DOHH2 (cell line): ENCODE results near the gene PRSS8.
A peak's percentile ranks its signal among the peaks of the same experiment; 100 is the strongest.

Source experiments
- H3F3A ChIP-seq: fragments of 200-600 bp; sonication (generic), shearing (Covaris generic); 2 replicates; pipeline ENCODE4 v1.6.0; 2016; ENCODE audit warnings: antibody characterized with exemption, mild to moderate bottlenecking; ENCODE audit not compliant: control insufficient read depth, insufficient read depth
- H3K27ac ChIP-seq: fragments of 200-600 bp; sonication (generic); 2 replicates; pipeline ENCODE4 v1.5.1; 2014; ENCODE audit warnings: low read depth, mild to moderate bottlenecking, low read length, moderate library complexity
- H3K27me3 ChIP-seq: fragments of 200-600 bp; sonication (generic); 2 replicates; pipeline ENCODE4 v1.6.1; 2014; ENCODE audit warnings: mild to moderate bottlenecking, low read length, mixed read lengths; ENCODE audit not compliant: control insufficient read depth
- H3K36me3 ChIP-seq: fragments of 200-600 bp; sonication (generic); 2 replicates; pipeline ENCODE4 v1.6.1; 2014; ENCODE audit warnings: mild to moderate bottlenecking, low read length, moderate library complexity, mixed read lengths; ENCODE audit not compliant: control insufficient read depth
- H3K4me1 ChIP-seq: fragments of 200-600 bp; sonication (generic); 2 replicates; pipeline ENCODE4 v1.6.1; 2014; ENCODE audit warnings: mild to moderate bottlenecking, low read length, mixed read lengths; ENCODE audit not compliant: control insufficient read depth
- H3K4me2 ChIP-seq: fragments of 200-600 bp; sonication (generic); 2 replicates; pipeline ENCODE4 v1.6.0; 2014; ENCODE audit warnings: mild to moderate bottlenecking, low read length, moderate library complexity
- H3K4me3 ChIP-seq: fragments of 200-600 bp; sonication (generic); 2 replicates; pipeline ENCODE4 v1.5.1; 2014; ENCODE audit warnings: mild to moderate bottlenecking, low read length, mixed read lengths
- H3K79me2 ChIP-seq: fragments of 200-600 bp; sonication (generic); 2 replicates; pipeline ENCODE4 v1.6.1; 2014; ENCODE audit warnings: mild to moderate bottlenecking, low read length, mixed read lengths; ENCODE audit not compliant: control insufficient read depth
- H3K9me2 ChIP-seq: fragments of 200-600 bp; sonication (generic); replicated peaks from 2 replicates; pipeline ENCODE4 v1.6.1; 2014; ENCODE audit warnings: mild to moderate bottlenecking, low read length, mixed read lengths; ENCODE audit not compliant: control insufficient read depth
- H3K9me3 ChIP-seq: fragments of 200-600 bp; sonication (generic); 2 replicates; pipeline ENCODE4 v1.6.1; 2014; ENCODE audit warnings: antibody characterized with exemption, low read length, mixed read lengths; ENCODE audit not compliant: control insufficient read depth, insufficient read depth
- H4K20me1 ChIP-seq: fragments of 200-600 bp; sonication (generic); 2 replicates; pipeline ENCODE4 v1.6.0; 2014; ENCODE audit warnings: low read depth, mild to moderate bottlenecking, antibody characterized with exemption, low read length, moderate library complexity; ENCODE audit not compliant: control insufficient read depth, insufficient read depth
- CTCF ChIP-seq: fragments of 200-600 bp; sonication (generic); IDR thresholded peaks from one replicate; pipeline ENCODE4 v1.5.1; 2014; ENCODE audit warnings: antibody characterized with exemption, mild to moderate bottlenecking, low read depth, low read length; ENCODE audit not compliant: poor library complexity, severe bottlenecking
- EZH2phosphoT487 ChIP-seq: fragments of 200-600 bp; sonication (generic); IDR thresholded peaks from 2 replicates; pipeline ENCODE4 v1.6.1; 2017; ENCODE audit warnings: borderline replicate concordance, mild to moderate bottlenecking, antibody characterized with exemption, low read length, moderate library complexity, mixed read lengths

The PRSS8 gene

GRCh38 chr16:31108035-31108793 is 27.3 kb downstream of the PRSS8 start, which contains the start of gene BCKDK:
Gene BCKDK (plus strand): TSS chr16:31108386. CDS start chr16:31109224, 838 bp downstream.
- H3K27me3 ChIP-seq, result no peaks in the 10 kb centered on the region
- peak within 1 kb of the TSS; percentile 36 for H3K27ac ChIP-seq
- H3K36me3 ChIP-seq, result peaks cover 41% of the 10 kb centered on the region
- H3K4me2 ChIP-seq, result peak within 1 kb of the TSS; percentile 99
- H3K9me2 ChIP-seq, result no peaks in the 10 kb centered on the region
- peak within 1 kb of the TSS; percentile 92 for H3K4me3 ChIP-seq
- H3K4me1 ChIP-seq, result peaks cover 23% of the 10 kb centered on the region
- TF ChIP-seq EZH2phosphoT487 (no peak), CTCF (no peak)
- H4K20me1 ChIP-seq, result no peaks in the 10 kb centered on the region
- peaks cover 2% of the 10 kb centered on the region; the same call in 1 of the 2 replicates for H3F3A ChIP-seq
- H3K9me3 ChIP-seq, result no peaks in the 10 kb centered on the region
- H3K79me2 ChIP-seq, result peaks cover 20% of the 10 kb centered on the region

- Histone ChIP-seq H3K9me2 (no peaks in the 10 kb centered on the region), H3K79me2 (peaks cover 20% of the 10 kb centered on the region), H3K36me3 (peaks cover 33% of the 10 kb centered on the region), H3F3A (no peaks in the 10 kb centered on the region), H3K4me3 (peak overlapping the region; percentile 92), H4K20me1 (no peaks in the 10 kb centered on the region), H3K4me1 (peaks cover 23% of the 10 kb centered on the region), H3K27ac (0 out of 2 replicates have a peak overlapping the region, but pooled peaks have one; percentile 36), H3K4me2 (peak overlapping the region; percentile 99), H3K27me3 (no peaks in the 10 kb centered on the region), H3K9me3 (no peaks in the 10 kb centered on the region)
- TF ChIP-seq EZH2phosphoT487 (no peak), CTCF (no peak)
Observed at GRCh38 chr16:31107465-31107867, 28.1 kb downstream of the PRSS8 start.

GRCh38 chr16:31106509-31107464 is 28.7 kb downstream of the PRSS8 start:
- Histone ChIP-seq H3K4me3 (peak overlapping the region; percentile 92), H3K79me2 (peaks cover 20% of the 10 kb centered on the region), H3K9me3 (no peaks in the 10 kb centered on the region), H3K4me2 (peak overlapping the region; percentile 99), H3K4me1 (peaks cover 23% of the 10 kb centered on the region), H4K20me1 (no peaks in the 10 kb centered on the region), H3F3A (no peaks in the 10 kb centered on the region), H3K27ac (no peak overlapping the region), H3K36me3 (peaks cover 26% of the 10 kb centered on the region), H3K27me3 (no peaks in the 10 kb centered on the region), H3K9me2 (no peaks in the 10 kb centered on the region)
- no peak for TF ChIP-seq CTCF
- no peak for TF ChIP-seq EZH2phosphoT487
